Stimulated activated CD4-positive, alpha-beta T cell treated with anti-CD3 and anti-CD28 coated beads, TNF-alpha, amount 100 ng/mL, for 24 hours (primary cell): ENCODE results near the gene ALDH1A3.

Experiments used
- DNase-seq, 3 experiments: peaks; one replicate each; pipeline ENCODE4 v3.0.0-alpha.2; 2020; ENCODE audit warnings: low read depth in 3 of 3

ALDH1A3 gene

GRCh38 chr15:100951965-100952364 is 72.3 kb downstream of the ALDH1A3 start:
- DNase-seq, result no peak

GRCh38 chr15:100952566-100952965 is 72.9 kb downstream of the ALDH1A3 start:
- DNase-seq, result no peak

GRCh38 chr15:100958326-100959065 is 78.9 kb downstream of the ALDH1A3 start:
- no peak for DNase-seq

GRCh38 chr15:100959066-100960050 is 79.7 kb downstream of the ALDH1A3 start:
- no peak for DNase-seq
